ENCODE results near the gene ITSN1. TPM values are rescaled to one million over a fixed set of nuclear protein-coding genes. Genes with fewer than 3 reads are reported as not detected.

The ITSN1 gene
- polyA plus RNA-seq, 1 donor from 2014 or later, result 35.1 TPM

DNA sequence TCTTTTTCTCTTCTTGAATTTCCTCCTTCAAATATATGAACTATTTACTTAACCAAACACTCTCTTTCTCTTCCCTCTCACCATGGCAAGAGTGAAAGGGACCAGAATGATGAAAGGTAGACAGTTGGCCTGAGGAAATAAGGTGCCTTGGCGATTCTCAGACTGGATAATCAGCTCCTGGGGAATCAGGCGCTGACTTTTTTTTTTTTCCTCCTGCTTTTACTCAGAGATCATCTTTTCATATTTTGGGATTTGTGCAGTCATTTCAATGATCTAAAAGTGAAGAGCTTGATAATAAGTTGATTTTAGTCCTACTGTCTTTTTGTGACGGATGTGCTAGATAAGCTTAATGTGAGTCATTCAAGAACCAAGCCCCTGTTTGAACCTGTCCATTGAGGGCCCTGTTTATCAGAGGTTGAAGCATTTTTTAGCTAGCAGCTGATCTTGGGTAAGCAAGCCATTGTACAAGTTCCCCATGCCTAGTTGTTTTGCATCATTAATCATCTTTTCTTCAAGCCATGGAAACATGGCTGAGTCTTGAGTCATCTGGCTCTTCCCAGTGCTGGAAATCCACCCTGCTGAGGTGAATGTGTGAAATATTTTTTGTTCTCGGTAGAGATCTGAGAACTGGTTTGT lies 40.8 kb downstream of the ITSN1 start:
- no peak overlapping the region for H3K4me2 ChIP-seq (ENCODE audit: low read length)
- peaks cover 45% of the 10 kb centered on the region for H3K79me2 ChIP-seq (replicated peaks; ENCODE audit: insufficient read depth, low read length)

DNA sequence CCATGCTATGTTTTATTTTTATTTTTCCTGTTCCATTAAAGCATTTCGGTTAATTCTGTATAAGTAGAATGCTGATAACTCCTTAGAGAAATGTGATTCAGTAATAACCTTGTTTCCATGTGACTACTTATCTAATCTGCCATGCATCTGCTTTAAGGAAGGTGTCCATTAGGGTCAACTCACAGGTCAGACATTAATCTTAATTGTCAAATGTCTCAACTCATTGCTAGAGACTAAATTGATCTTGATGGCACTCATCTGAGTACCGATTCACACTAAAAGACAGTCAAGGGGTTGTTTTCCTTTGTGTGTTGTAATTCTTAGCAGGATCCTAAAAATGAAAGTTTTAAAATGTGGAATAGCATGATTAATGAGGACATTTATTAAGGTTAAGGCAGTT lies 41.8 kb downstream of the ITSN1 start:
- H3K36me3 ChIP-seq (ENCODE audit: insufficient read depth, low read length), result no peaks in the 10 kb centered on the region
- H3K9ac ChIP-seq (ENCODE audit: low read length), result no peak overlapping the region
- H3K4me2 ChIP-seq (ENCODE audit: low read length), result no peak overlapping the region
- no peaks in the 10 kb centered on the region for H3K27me3 ChIP-seq (ENCODE audit: insufficient read depth, low read depth, low read length)
- TF ChIP-seq MXI1 (conservative IDR thresholded peaks at IDR 0.05; ENCODE audit: poor library complexity, severe bottlenecking) (no peak), EP300 (conservative IDR thresholded peaks at IDR 0.05; ENCODE audit: poor library complexity, severe bottlenecking) (no peak), TAF1 (IDR thresholded peaks at IDR 0.05; ENCODE audit: low read depth) (no peak), SMC3 (conservative IDR thresholded peaks at IDR 0.05; ENCODE audit: poor library complexity) (no peak), EZH2 (IDR thresholded peaks at IDR 0.05; ENCODE audit: borderline replicate concordance, insufficient read depth, low read length, poor library complexity, severe bottlenecking) (no peak), POLR2AphosphoS5 (IDR thresholded peaks at IDR 0.05) (no peak), RAD21 (conservative IDR thresholded peaks at IDR 0.05) (no peak)
- TF ChIP-seq, protein P1, sequence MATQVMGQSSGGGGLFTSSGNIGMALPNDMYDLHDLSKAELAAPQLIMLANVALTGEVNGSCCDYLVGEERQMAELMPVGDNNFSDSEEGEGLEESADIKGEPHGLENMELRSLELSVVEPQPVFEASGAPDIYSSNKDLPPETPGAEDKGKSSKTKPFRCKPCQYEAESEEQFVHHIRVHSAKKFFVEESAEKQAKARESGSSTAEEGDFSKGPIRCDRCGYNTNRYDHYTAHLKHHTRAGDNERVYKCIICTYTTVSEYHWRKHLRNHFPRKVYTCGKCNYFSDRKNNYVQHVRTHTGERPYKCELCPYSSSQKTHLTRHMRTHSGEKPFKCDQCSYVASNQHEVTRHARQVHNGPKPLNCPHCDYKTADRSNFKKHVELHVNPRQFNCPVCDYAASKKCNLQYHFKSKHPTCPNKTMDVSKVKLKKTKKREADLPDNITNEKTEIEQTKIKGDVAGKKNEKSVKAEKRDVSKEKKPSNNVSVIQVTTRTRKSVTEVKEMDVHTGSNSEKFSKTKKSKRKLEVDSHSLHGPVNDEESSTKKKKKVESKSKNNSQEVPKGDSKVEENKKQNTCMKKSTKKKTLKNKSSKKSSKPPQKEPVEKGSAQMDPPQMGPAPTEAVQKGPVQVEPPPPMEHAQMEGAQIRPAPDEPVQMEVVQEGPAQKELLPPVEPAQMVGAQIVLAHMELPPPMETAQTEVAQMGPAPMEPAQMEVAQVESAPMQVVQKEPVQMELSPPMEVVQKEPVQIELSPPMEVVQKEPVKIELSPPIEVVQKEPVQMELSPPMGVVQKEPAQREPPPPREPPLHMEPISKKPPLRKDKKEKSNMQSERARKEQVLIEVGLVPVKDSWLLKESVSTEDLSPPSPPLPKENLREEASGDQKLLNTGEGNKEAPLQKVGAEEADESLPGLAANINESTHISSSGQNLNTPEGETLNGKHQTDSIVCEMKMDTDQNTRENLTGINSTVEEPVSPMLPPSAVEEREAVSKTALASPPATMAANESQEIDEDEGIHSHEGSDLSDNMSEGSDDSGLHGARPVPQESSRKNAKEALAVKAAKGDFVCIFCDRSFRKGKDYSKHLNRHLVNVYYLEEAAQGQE (IDR thresholded peaks at IDR 0.05; ENCODE audit: borderline replicate concordance), result no peak
- TF ChIP-seq, protein P2, sequence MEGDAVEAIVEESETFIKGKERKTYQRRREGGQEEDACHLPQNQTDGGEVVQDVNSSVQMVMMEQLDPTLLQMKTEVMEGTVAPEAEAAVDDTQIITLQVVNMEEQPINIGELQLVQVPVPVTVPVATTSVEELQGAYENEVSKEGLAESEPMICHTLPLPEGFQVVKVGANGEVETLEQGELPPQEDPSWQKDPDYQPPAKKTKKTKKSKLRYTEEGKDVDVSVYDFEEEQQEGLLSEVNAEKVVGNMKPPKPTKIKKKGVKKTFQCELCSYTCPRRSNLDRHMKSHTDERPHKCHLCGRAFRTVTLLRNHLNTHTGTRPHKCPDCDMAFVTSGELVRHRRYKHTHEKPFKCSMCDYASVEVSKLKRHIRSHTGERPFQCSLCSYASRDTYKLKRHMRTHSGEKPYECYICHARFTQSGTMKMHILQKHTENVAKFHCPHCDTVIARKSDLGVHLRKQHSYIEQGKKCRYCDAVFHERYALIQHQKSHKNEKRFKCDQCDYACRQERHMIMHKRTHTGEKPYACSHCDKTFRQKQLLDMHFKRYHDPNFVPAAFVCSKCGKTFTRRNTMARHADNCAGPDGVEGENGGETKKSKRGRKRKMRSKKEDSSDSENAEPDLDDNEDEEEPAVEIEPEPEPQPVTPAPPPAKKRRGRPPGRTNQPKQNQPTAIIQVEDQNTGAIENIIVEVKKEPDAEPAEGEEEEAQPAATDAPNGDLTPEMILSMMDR (IDR thresholded peaks at IDR 0.05; ENCODE audit: poor library complexity, severe bottlenecking), result no peak
- H3K9me2 ChIP-seq (ENCODE audit: insufficient read depth, low read length), result no peaks in the 10 kb centered on the region
- no peak overlapping the region for H2AFZ ChIP-seq (ENCODE audit: low read depth, low read length)
- peaks cover 54% of the 10 kb centered on the region for H3K79me2 ChIP-seq (replicated peaks; ENCODE audit: insufficient read depth, low read length)
- no peaks in the 10 kb centered on the region for H3K9me3 ChIP-seq (ENCODE audit: low read length)
- H3F3A ChIP-seq (ENCODE audit: insufficient read depth, low read length, poor library complexity, severe bottlenecking), result no peaks in the 10 kb centered on the region
- H3K27ac ChIP-seq (ENCODE audit: low read length), result no peak overlapping the region
- no peaks in the 10 kb centered on the region for H4K20me1 ChIP-seq (ENCODE audit: insufficient read depth)
- no peak overlapping the region for H3K4me3 ChIP-seq (ENCODE audit: low read length)

More for the DNA sequence above, 40.8 kb downstream of the ITSN1 start:
- Histone ChIP-seq H3K27ac (ENCODE audit: low read length) (no peak overlapping the region), H3K9me3 (ENCODE audit: low read length) (no peaks in the 10 kb centered on the region), H3F3A (ENCODE audit: insufficient read depth, low read length, poor library complexity, severe bottlenecking) (no peaks in the 10 kb centered on the region), H3K36me3 (ENCODE audit: insufficient read depth, low read length) (no peaks in the 10 kb centered on the region), H3K4me3 (ENCODE audit: low read length) (no peak overlapping the region), H4K20me1 (ENCODE audit: insufficient read depth) (no peaks in the 10 kb centered on the region), H3K27me3 (ENCODE audit: insufficient read depth, low read depth, low read length) (no peaks in the 10 kb centered on the region), H3K9me2 (ENCODE audit: insufficient read depth, low read length) (no peaks in the 10 kb centered on the region), H3K9ac (ENCODE audit: low read length) (no peak overlapping the region), H2AFZ (ENCODE audit: low read depth, low read length) (no peak overlapping the region)
- TF ChIP-seq, protein P2 (IDR thresholded peaks at IDR 0.05; ENCODE audit: poor library complexity, severe bottlenecking), result no peak
- no peak for TF ChIP-seq EZH2 (IDR thresholded peaks at IDR 0.05; ENCODE audit: borderline replicate concordance, insufficient read depth, low read length, poor library complexity, severe bottlenecking)
- TF ChIP-seq, protein P1 (IDR thresholded peaks at IDR 0.05; ENCODE audit: borderline replicate concordance), result no peak
- TF ChIP-seq RAD21 (conservative IDR thresholded peaks at IDR 0.05), result no peak
- no peak for TF ChIP-seq SMC3 (conservative IDR thresholded peaks at IDR 0.05; ENCODE audit: poor library complexity)
- no peak for TF ChIP-seq POLR2AphosphoS5 (IDR thresholded peaks at IDR 0.05)
- TF ChIP-seq MXI1 (conservative IDR thresholded peaks at IDR 0.05; ENCODE audit: poor library complexity, severe bottlenecking), result no peak
- no peak for TF ChIP-seq TAF1 (IDR thresholded peaks at IDR 0.05; ENCODE audit: low read depth)
- no peak for TF ChIP-seq EP300 (conservative IDR thresholded peaks at IDR 0.05; ENCODE audit: poor library complexity, severe bottlenecking)
